Ishikawa (cell line): ENCODE measurements around the gene RPL7A.

Experiments
- CEBPB ChIP-seq: IDR thresholded peaks from 2 replicates; pipeline ENCODE4 v1.6.1; 2012
- CREB1 ChIP-seq: IDR thresholded peaks from 2 replicates; pipeline ENCODE4 v1.6.1; 2012; ENCODE audit warnings: low read depth
- EGR1 ChIP-seq: IDR thresholded peaks from 2 replicates; pipeline ENCODE4 v1.6.1; 2012
- EP300 ChIP-seq: IDR thresholded peaks from 2 replicates; pipeline ENCODE4 v1.6.1; 2012; ENCODE audit warnings: borderline replicate concordance
- FOXM1 ChIP-seq: IDR thresholded peaks from 2 replicates; pipeline ENCODE4 v1.6.1; 2012; ENCODE audit warnings: low read depth, borderline replicate concordance
- MAX ChIP-seq: IDR thresholded peaks from 2 replicates; pipeline ENCODE4 v1.6.1; 2012
- NFIC ChIP-seq: IDR thresholded peaks from 2 replicates; pipeline ENCODE4 v1.6.1; 2012
- RAD21 ChIP-seq: IDR thresholded peaks from 2 replicates; pipeline ENCODE4 v1.6.1; 2012; ENCODE audit warnings: low read depth
- TAF1 ChIP-seq: IDR thresholded peaks from 2 replicates; pipeline ENCODE4 v1.6.1; 2012; ENCODE audit warnings: low read depth, mild to moderate bottlenecking
- TCF12 ChIP-seq: IDR thresholded peaks from 2 replicates; pipeline ENCODE4 v1.6.1; 2012; ENCODE audit warnings: low read depth
- TEAD4 ChIP-seq: IDR thresholded peaks from 2 replicates; pipeline ENCODE4 v1.6.1; 2012
- USF1 ChIP-seq: IDR thresholded peaks from 2 replicates; pipeline ENCODE4 v1.6.1; 2012
- YY1 ChIP-seq: IDR thresholded peaks from 2 replicates; pipeline ENCODE4 v1.6.1; 2012; ENCODE audit warnings: low read depth
- ZBTB7A ChIP-seq: IDR thresholded peaks from 2 replicates; pipeline ENCODE4 v1.6.1; 2012; ENCODE audit warnings: low read depth
- TF ChIP-seq, protein P1 (sequence below): IDR thresholded peaks from 2 replicates; pipeline ENCODE4 v1.6.1; 2012; ENCODE audit warnings: low read depth, mild to moderate bottlenecking

Gene RPL7A

DNA sequence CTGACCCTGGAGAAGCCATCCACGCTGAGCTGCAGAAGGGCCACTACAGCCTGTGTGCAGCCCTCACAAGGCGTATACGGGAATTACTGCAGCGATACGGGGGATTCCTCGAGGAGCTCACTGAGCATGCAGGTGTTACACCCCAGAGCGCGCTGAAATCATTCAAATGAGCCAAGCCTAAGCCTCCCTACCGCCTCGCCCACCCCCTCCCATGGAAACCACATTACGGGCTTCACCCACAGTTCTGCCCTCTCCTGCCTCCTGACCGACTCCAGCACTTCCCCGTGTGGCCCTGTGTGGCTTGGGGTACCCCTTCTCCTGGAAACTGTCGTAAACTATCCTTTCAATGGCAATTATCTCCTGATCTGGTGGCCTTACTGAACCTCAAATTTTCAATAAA, 25.3 kb upstream of the RPL7A start:
- TF ChIP-seq MAX (no peak), CEBPB (no peak), EP300 (no peak), TCF12 (no peak), EGR1 (no peak), RAD21 (no peak), ZBTB7A (no peak), FOXM1 (no peak), YY1 (no peak), TAF1 (no peak), USF1 (no peak), TEAD4 (no peak), NFIC (no peak), CREB1 (no peak)
- TF ChIP-seq, protein P1, sequence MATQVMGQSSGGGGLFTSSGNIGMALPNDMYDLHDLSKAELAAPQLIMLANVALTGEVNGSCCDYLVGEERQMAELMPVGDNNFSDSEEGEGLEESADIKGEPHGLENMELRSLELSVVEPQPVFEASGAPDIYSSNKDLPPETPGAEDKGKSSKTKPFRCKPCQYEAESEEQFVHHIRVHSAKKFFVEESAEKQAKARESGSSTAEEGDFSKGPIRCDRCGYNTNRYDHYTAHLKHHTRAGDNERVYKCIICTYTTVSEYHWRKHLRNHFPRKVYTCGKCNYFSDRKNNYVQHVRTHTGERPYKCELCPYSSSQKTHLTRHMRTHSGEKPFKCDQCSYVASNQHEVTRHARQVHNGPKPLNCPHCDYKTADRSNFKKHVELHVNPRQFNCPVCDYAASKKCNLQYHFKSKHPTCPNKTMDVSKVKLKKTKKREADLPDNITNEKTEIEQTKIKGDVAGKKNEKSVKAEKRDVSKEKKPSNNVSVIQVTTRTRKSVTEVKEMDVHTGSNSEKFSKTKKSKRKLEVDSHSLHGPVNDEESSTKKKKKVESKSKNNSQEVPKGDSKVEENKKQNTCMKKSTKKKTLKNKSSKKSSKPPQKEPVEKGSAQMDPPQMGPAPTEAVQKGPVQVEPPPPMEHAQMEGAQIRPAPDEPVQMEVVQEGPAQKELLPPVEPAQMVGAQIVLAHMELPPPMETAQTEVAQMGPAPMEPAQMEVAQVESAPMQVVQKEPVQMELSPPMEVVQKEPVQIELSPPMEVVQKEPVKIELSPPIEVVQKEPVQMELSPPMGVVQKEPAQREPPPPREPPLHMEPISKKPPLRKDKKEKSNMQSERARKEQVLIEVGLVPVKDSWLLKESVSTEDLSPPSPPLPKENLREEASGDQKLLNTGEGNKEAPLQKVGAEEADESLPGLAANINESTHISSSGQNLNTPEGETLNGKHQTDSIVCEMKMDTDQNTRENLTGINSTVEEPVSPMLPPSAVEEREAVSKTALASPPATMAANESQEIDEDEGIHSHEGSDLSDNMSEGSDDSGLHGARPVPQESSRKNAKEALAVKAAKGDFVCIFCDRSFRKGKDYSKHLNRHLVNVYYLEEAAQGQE, result no peak

- TF ChIP-seq RAD21, result no peak
- no peak for TF ChIP-seq FOXM1
- TF ChIP-seq ZBTB7A, result no peak
- no peak for TF ChIP-seq TCF12
Measured at GRCh38 chr9:133323211-133323610, 24.8 kb upstream of the RPL7A start.

DNA sequence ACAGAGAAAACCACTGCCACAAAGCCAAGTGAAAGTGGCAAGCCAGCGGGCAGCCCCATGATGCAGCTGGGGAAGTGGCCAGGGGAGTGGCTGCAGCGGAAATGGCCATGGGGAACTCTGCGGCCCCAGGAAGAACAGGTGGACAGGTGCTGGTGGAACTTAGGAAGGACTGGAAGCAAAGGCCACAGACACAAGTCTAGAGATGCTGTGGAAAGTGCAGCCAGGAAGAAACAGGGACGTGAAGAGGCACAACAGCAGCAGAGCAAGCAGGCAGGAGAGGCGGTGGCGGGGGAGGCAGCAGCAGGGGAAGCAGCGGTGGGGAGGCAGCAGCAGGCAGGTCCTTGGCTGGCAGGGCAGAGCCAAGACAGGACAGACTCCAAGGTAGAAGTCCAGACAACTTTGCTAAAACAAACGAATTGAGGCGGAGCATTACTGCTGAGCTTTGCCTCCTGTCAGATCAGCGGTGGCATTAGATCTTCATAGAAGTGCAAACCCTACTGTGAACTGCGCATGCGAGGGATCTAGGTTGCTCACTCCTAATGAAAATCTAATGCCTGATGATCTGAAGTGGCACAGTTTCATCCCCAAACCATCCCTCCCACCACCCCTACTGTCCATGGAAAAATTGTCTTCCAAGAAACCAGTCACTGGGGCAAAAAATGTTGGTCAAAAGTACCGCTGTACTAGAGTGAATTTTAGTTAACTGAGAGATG, 23.9 kb upstream of the RPL7A start:
- no peak for TF ChIP-seq TAF1
- TF ChIP-seq TEAD4, result no peak
- TF ChIP-seq RAD21, result no peak

- TF ChIP-seq TAF1 (no peak), TEAD4 (no peak), TCF12 (no peak), MAX (no peak), NFIC (no peak), ZBTB7A (no peak), EP300 (no peak), CREB1 (no peak), CEBPB (no peak), FOXM1 (no peak), USF1 (no peak), EGR1 (no peak), YY1 (no peak), RAD21 (no peak)
- TF ChIP-seq, protein P1, result no peak
Measured at GRCh38 chr9:133327834-133328484, 20.1 kb upstream of the RPL7A start.

DNA sequence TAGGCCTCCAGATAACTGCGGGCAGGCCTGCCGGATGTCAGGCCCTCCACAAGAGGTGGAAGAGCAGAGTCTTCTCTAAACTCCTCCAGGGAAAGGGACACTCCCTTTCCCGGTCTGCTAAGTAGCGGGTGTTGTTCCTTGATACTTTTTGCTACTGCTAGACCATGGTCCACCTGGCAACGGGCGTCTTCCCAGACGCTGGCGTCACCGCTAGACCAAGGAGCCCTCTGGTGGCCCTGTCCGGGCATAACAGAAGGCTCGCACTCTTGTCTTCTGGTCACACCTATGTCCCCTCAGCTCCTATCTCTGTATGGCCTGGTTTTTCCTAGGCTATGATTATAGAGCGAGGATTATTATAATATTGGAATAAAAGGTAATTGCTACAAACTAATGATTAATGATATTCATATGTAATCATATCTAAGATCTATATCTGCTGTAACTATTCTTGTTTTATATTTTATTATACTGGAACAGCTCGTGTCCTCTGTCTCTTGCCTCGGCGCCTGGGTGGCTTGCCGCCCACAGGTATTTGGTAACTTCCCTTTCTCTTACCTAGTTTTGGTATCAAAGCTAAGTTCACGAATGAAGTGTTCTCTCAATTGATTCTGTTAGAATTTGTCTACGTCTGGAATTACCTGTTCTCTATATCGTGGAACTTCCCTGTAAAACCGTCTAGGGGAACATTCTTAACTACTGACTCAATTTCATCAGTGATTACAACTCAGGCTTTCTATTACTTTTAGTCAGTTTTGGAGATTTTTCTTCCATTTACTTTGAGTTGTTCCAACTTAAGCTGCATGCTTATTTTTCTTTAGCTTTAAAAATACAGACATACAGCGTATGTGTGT, 18.5 kb upstream of the RPL7A start:
- peak; percentile 56 for TF ChIP-seq RAD21

DNA sequence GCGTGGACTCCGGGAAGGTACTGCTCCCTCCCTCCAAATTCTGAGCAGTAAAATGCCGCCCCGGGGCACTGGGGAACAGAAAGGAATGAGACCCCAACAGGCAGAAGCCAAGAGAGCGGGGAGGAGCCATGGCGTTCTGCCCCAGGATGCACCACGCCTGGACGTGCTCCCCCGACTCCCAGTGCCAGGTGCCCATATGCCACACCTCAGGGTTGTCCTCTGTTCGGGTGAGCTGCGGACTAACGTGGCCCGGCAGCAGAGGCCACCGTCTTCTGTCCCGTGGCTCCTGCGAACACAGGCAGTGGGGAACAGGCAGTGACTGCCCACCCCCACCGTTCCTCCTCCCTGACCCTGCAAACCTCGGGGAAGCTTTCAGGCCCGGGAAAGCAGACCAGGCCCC, 16.8 kb upstream of the RPL7A start:
- no peak for TF ChIP-seq NFIC
- TF ChIP-seq RAD21, result no peak
- TF ChIP-seq TCF12, result no peak
- TF ChIP-seq FOXM1, result no peak
- no peak for TF ChIP-seq TEAD4
- TF ChIP-seq CREB1, result no peak
- no peak for TF ChIP-seq EGR1
- no peak for TF ChIP-seq MAX
- no peak for TF ChIP-seq YY1
